Left forelimb (tissue), 1 donor: ENCODE measurements around the gene CHRNA7.
"Not testable (repeated sequence)": the region's sequence is repeated elsewhere in the genome, so short reads cannot be mapped to it uniquely, and the experiment has no call there.

Source experiments
- DNase-seq: peaks from one replicate; pipeline ENCODE4 v3.0.0-alpha.2; 2018; ENCODE audit warnings: low spot score

Gene CHRNA7

GRCh38 chr15:32120577-32121383 is 90.5 kb downstream of the CHRNA7 start:
- DNase-seq = no peak

- DNase-seq = no peak
These were observed 91.0 kb downstream of the CHRNA7 start for GRCh38 chr15:32121384-32121695.

- no peak for DNase-seq
These were observed 91.7 kb downstream of the CHRNA7 start for GRCh38 chr15:32122013-32122412.

GRCh38 chr15:32123473-32123872 is 93.2 kb downstream of the CHRNA7 start:
- no peak for DNase-seq

GRCh38 chr15:32124726-32125125 is 94.4 kb downstream of the CHRNA7 start:
- DNase-seq = no peak

- DNase-seq = no peak
These were observed 95.3 kb downstream of the CHRNA7 start for GRCh38 chr15:32125595-32125994.

GRCh38 chr15:32129815-32130214 is 99.5 kb downstream of the CHRNA7 start:
- no peak for DNase-seq

GRCh38 chr15:32130823-32131222 is 100.5 kb downstream of the CHRNA7 start:
- no peak for DNase-seq

- DNase-seq = no peak
These were observed 101.5 kb downstream of the CHRNA7 start for GRCh38 chr15:32131803-32132202.

GRCh38 chr15:32132859-32133258 is 102.5 kb downstream of the CHRNA7 start:
- no peak for DNase-seq

- DNase-seq = no peak
These were observed 104.5 kb downstream of the CHRNA7 start for GRCh38 chr15:32134842-32135241.

GRCh38 chr15:32135335-32135734 is 105.0 kb downstream of the CHRNA7 start:
- DNase-seq = no peak

GRCh38 chr15:32145512-32145911 is 115.2 kb downstream of the CHRNA7 start:
- not testable (repeated sequence) for DNase-seq

- no peak for DNase-seq
These were observed 118.7 kb downstream of the CHRNA7 start for GRCh38 chr15:32148833-32149555.

- no peak for DNase-seq
These were observed 122.3 kb downstream of the CHRNA7 start for GRCh38 chr15:32152574-32152973.

GRCh38 chr15:32153868-32154623 is 123.7 kb downstream of the CHRNA7 start:
- DNase-seq = not testable (repeated sequence)

- DNase-seq = not testable (repeated sequence)
These were observed 131.8 kb downstream of the CHRNA7 start for GRCh38 chr15:32162143-32162542.

- DNase-seq = not testable (repeated sequence)
These were observed 133.8 kb downstream of the CHRNA7 start for GRCh38 chr15:32164065-32164464.

- not testable (repeated sequence) for DNase-seq
These were observed 134.4 kb downstream of the CHRNA7 start for GRCh38 chr15:32164747-32165146.

- DNase-seq = not testable (repeated sequence)
These were observed 135.5 kb downstream of the CHRNA7 start for GRCh38 chr15:32165775-32166174.

- DNase-seq = not testable (repeated sequence)
These were observed 136.0 kb downstream of the CHRNA7 start for GRCh38 chr15:32166270-32166669.

- DNase-seq = not testable (repeated sequence)
These were observed 137.6 kb downstream of the CHRNA7 start for GRCh38 chr15:32167913-32168312.

GRCh38 chr15:32180579-32180978 is 150.3 kb downstream of the CHRNA7 start:
- not testable (repeated sequence) for DNase-seq
